ENCODE data around the gene NCAM1.

The NCAM1 gene

DNA sequence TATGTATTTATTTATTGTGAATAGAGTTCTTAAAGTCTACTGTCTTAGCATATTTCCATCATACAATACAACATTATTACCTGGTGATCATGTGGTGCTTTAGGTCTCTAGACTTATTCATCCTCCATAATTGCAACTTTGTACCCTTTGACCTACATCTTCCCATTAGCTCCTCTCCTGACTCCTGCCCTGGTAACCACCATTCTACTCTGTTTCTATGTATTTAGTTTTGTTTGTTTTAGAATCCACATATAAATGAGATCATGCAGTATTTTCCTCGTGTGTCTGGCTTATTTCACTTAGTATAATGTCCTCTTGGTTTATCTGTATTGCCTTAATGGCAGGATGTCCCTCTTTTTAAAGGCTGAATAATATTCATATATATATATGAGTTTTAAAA, 22.7 kb downstream of the NCAM1 start:
- no peak for DNase-seq
- no peak for TF ChIP-seq GATA1 (IDR thresholded peaks at IDR 0.05; ENCODE audit: low read depth, low read length)
- TF ChIP-seq POLR2A (IDR thresholded peaks at IDR 0.05; ENCODE audit: low read length), result no peak

DNA sequence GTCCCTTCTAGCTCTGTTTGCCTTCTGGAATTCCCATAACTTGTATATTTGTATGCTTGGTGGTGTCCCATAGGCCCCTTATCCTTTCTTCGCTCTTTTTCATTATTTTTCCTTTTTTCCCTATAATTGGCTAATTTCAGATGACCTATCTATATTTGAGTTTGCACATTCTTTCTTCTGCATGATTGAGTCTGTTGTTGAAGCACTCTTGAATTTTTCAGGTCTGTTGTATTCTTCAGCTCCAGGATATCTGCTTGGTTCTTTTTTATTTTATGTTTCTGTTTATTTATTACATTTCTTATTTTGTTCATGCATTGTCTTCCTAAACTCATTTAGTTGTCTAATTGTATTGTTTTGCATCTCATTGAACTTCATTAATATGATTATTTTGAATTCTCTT, 28.0 kb downstream of the NCAM1 start:
- DNase-seq, result no peak
- TF ChIP-seq POLR2A (IDR thresholded peaks at IDR 0.05; ENCODE audit: low read length), result no peak
- TF ChIP-seq GATA1 (IDR thresholded peaks at IDR 0.05; ENCODE audit: low read depth, low read length), result no peak

DNA sequence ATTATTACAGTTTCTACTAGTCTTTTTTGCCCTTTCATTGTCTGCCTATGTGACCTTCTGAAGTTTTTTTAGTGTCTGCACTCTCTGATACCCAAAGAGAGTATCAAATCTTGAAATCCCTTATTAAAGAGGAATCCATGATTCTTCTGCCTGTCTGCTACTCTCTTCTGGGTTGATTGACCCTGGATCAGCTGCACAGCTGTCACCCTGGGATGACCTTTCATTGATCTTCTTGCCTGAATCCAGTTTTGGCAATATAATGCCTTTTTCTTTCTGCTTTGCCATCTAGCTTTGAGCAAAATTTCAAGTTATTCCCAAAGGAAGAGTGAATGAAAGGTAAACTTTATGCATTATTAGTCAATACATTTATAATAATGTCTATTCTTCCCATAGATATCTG, 32.6 kb downstream of the NCAM1 start:
- no peak for TF ChIP-seq GATA1 (IDR thresholded peaks at IDR 0.05; ENCODE audit: low read depth, low read length)
- TF ChIP-seq POLR2A (IDR thresholded peaks at IDR 0.05; ENCODE audit: low read length), result no peak
- no peak for DNase-seq

DNA sequence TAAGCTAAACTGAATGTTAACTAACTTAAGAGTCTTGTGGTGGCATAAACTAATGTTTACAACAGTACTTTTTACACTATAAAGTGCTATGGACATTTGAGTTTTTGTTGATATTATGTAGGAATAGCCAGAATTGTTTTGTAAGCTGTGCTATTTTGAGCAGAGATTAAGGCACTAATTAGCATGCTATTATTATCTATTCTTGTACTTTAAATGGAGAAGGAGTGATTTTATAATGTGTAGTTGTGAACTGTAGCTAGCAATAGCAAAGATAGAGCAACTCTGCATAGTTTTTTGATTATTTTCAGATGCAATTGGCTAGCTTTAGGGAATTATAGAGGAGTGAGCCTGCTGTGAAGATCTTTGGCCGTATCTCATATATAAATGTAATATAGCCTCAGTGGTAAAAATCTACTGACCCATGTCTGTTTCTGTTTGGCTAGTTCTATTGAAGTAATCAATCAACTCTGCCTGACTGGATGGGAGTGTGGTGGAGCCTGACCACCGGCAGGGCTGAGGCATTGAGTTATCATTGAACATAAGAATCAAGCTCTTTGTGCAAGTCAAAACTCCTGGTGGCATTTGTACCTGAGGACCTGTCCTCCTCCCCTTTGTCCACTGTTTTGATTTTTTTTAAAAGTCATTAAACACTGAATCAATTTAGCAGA, 34.3 kb downstream of the NCAM1 start:
- DNase-seq, result no peak
- TF ChIP-seq GATA1 (IDR thresholded peaks at IDR 0.05; ENCODE audit: low read depth, low read length), result no peak
- no peak for TF ChIP-seq POLR2A (IDR thresholded peaks at IDR 0.05; ENCODE audit: low read length)

DNA sequence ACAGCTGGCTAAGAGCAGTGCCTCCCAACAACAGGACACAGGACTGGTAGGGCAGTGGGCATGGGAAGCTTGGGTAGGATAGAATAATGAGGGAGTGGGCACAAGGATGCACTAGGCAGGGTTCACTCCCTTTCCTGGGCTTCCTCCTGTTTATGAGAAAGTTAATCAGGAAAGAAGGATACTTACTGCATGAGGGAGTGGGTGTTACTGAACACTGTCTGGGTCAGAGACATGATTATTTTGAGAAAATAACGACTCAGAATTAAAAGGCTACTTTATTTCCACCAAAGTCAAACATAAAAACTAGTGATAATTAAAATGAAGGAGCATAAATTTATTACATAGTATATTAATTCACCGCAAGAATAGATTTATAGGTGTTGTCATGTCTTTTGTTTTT, 35.8 kb downstream of the NCAM1 start:
- DNase-seq, result no peak
- no peak for TF ChIP-seq POLR2A (IDR thresholded peaks at IDR 0.05; ENCODE audit: low read length)
- no peak for TF ChIP-seq GATA1 (IDR thresholded peaks at IDR 0.05; ENCODE audit: low read depth, low read length)

DNA sequence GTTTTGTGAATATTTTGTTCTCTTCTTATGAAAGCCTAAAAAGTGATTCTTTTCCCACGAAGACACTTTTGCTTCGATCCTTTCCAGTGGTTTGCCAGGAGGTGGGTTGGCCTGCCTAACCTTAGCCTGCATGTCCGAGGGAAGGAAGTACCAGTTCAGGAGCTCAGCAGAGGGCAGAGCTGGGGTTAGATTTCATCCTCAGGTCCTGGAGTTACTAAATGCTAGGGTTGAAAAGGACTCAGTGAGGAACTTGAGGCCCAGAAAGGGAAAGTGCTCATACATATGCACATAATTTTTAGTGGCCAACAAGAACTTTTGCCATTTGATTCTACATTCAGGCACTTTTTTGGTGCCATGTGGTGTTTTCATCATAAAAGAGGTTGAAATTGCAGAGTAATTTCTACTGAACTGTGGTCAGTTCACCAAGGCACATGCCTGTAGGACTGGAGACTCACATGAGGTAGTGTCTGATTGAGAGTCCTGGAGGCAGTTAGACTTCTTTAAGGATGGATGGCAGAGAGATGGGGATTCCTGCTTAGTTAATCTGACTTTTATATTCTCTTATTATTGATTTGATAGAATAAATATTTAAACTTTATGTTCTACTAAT, 36.7 kb downstream of the NCAM1 start:
- TF ChIP-seq GATA1 (IDR thresholded peaks at IDR 0.05; ENCODE audit: low read depth, low read length) (no peak), POLR2A (IDR thresholded peaks at IDR 0.05; ENCODE audit: low read length) (no peak)
- DNase-seq, result no peak

DNA sequence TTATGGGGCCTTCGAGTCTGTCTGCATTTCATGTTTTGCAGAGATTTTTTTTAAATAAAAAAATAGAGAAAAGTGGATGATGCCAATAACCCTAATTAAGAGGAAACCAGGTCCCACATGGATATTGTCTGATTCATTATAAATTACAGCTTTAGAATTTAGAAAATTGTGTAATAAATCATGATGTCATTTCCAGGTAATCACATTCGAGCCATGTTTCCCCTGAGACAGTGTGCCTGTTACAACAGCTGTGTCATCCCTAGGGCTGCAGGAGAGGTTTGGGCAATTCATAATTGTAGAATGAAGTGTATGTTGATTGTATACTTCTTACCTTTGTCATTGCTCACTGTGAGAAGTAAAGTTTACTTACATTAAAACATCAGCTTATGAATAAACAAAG, 38.3 kb downstream of the NCAM1 start:
- TF ChIP-seq GATA1 (IDR thresholded peaks at IDR 0.05; ENCODE audit: low read depth, low read length) (no peak), POLR2A (IDR thresholded peaks at IDR 0.05; ENCODE audit: low read length) (no peak)
- DNase-seq, result no peak

DNA sequence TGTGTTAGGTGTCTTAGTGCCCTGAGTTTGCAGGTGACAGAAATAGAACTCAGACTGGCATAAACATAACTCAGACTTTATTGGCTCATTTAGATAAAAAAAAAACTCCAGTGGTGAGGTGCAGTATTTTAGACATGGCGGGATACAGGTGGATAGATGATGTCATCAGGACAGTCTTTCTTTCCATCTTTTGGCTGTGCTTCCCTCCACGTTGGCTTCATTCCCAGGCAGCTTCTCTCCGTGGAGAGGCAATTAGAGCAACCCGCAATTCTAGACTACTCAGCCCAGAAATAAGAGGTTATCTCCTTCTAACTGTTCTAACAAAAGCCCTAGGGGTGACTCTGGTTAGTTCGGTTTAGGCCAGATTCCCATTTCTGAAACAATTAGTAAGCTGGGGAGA, 40.5 kb downstream of the NCAM1 start:
- DNase-seq, result no peak
- TF ChIP-seq GATA1 (IDR thresholded peaks at IDR 0.05; ENCODE audit: low read depth, low read length) (no peak), POLR2A (IDR thresholded peaks at IDR 0.05; ENCODE audit: low read length) (no peak)

DNA sequence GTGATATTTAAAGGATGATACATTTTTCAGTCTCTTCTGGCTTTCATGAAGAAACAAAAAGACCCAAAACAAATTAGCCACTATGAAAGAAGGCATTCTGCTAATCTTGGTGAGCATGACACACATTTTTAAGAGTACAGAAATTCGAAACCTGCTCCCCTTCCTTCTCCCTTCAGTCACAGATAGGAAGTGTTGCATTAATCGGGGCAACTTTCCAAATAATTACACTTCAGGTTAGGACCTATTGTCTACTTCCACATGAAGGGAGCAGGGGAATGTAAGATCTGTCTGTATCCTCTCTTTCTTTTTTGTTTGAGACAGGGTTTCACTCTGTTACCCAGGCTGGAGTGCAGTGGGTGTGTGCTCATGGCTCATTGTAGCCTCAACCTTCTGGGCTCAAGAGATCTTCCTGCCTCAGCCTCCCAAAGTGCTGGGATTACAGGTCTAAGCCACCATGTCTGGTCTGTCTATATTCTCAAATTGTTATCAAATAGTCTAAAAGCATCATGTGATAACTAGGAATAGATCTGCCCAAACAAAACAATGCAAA, 45.8 kb downstream of the NCAM1 start:
- no peak for DNase-seq
- TF ChIP-seq POLR2A (IDR thresholded peaks at IDR 0.05; ENCODE audit: low read length), result no peak
- TF ChIP-seq GATA1 (IDR thresholded peaks at IDR 0.05; ENCODE audit: low read depth, low read length), result no peak

DNA sequence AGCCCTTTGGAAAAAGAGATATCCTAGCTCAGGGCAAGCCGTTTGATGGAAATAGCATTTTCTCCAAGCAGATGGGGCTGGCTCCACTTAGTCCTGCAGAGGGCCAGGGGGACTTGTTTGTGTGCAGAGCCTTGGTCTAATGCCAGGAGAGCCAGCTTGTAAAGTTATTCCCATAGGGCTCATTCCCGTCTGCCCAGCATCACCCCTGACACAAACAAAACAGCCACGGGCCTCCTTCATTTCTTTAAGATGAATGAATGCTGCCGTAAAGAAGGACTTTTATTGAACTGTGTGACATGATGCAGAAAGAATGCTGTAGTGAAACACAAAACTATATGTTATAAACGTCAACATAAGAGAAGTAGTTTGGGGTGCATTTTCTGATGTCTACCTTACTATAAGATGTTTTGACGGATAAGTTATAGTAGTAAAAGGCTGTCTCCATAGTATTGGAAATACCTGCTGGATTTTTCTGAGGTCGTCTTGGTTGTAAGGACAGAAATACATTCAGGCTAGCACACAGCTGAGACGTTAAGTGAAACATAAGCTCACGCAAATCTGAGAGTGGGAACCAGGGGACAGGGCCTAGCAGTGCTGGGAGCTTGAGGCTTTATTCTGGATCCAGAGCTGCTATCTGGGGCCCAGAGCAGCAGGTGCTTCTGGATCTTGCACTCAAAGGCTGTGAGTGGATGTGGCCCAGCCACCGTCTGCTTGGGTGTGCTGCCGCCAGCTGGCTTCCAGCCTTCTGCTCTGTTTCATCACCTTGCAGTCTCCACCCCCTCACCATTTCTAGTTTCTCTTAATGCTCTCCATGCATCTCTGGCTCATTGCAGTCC, 53.3 kb downstream of the NCAM1 start:
- no peak for DNase-seq

DNA sequence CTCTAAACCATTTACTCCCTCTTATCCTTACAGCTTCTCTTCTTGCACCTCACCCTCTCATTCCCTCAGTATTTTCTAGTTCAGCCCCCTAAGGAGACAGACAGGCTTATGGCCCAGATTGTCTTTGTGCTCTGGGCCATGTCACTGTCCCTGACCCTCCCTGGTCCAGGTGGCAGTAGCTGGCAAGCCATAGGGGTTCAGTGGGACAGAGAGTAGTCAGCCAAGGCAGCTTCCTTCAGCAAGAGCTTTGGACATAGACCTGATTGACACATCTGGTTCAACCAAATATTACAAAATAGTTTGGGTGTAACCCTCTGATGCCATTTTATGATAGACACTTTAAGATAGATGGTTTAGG, 53.9 kb downstream of the NCAM1 start:
- TF ChIP-seq GATA1 (IDR thresholded peaks at IDR 0.05; ENCODE audit: low read depth, low read length), result no peak
- no peak for TF ChIP-seq POLR2A (IDR thresholded peaks at IDR 0.05; ENCODE audit: low read length)
- no peak for DNase-seq

More for the DNA sequence above, 53.3 kb downstream of the NCAM1 start:
- TF ChIP-seq POLR2A (IDR thresholded peaks at IDR 0.05; ENCODE audit: low read length), result no peak

DNA sequence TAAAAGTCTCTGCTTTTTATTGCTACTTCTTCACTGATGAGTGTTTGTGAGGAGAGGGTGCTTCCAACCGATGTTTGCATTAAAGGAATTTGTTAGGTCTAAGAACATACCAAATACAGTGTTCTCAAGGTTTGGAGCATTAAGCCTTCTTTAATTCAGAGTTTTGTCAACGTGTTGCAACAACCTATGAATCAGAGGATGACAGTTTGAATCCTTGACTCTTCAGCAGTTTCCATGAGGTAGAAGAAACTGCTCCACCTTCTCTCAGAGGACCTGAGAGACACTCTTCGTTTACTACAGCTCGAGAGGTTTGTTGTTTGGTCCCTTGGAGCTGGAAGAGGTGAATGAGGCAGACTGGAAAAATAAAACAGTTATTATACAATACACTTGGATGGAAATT, 55.7 kb downstream of the NCAM1 start:
- DNase-seq, result no peak

DNA sequence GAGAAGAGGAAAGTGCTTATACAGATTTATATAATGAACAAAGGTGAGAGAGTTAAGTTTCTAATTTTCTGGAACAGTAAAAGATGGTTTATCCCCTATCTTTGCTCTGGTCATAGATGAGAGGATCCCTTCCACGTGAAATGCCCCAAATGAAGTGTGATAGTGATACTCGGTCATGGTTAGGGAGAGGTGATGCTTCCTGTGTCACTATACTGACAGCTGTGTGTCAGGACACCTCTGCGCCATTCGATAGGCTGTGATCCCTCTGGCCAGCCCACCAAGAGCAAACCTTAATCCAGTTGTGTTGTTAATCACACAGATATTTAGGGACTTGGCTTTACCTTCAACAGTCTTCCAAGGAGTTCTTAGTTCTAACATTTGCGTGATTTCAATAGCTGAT, 57.7 kb downstream of the NCAM1 start:
- no peak for DNase-seq
- TF ChIP-seq GATA1 (IDR thresholded peaks at IDR 0.05; ENCODE audit: low read depth, low read length) (no peak), POLR2A (IDR thresholded peaks at IDR 0.05; ENCODE audit: low read length) (no peak)

More for the DNA sequence above, 55.7 kb downstream of the NCAM1 start:
- TF ChIP-seq POLR2A (IDR thresholded peaks at IDR 0.05; ENCODE audit: low read length) (no peak), GATA1 (IDR thresholded peaks at IDR 0.05; ENCODE audit: low read depth, low read length) (no peak)

DNA sequence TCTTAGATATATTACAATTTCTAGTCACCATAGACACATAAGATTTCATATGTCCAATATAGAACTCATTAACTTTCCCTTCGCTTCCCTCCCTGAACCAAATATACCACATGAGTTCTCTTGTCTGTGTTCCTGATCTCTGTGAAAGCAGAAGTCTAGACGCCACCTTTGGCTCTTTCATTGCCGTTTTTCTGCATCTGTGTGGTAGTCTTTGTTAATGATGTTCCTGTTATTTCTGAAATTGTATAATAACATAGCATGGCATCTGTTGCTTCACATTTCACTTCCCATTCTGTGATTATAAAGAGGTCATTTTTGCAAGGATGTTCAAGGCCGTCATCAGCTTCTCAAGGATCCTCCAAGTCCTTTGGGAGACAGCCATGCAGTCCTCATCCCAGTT, 58.5 kb downstream of the NCAM1 start:
- no peak for TF ChIP-seq GATA1 (IDR thresholded peaks at IDR 0.05; ENCODE audit: low read depth, low read length)
- TF ChIP-seq POLR2A (IDR thresholded peaks at IDR 0.05; ENCODE audit: low read length), result no peak
- no peak for DNase-seq
